Liver (tissue), 9 donors: ENCODE results near the gene ADAMTS6. TPM values are rescaled to one million over a fixed set of nuclear protein-coding genes. Genes with fewer than 3 reads are reported as not detected.

Experiments
- DNase-seq: peaks from one replicate; pipeline ENCODE4 v3.0.0-alpha.2; 2017; ENCODE audit warnings: low spot score
- H3K27ac ChIP-seq, 2 donors: one replicate each; pipeline ENCODE4 v1.7.0; 2013; ENCODE audit warnings: inconsistent platforms in 2 of 2, low read length in 2 of 2, control low read depth in 1 of 2, low read depth in 1 of 2, mild to moderate bottlenecking in 1 of 2
- H3K27me3 ChIP-seq, 4 donors: one replicate each; pipeline versions ENCODE4 v1.6.1 to v1.7.0; 2013; ENCODE audit warnings: low read length in 3 of 4, inconsistent platforms in 1 of 4, mild to moderate bottlenecking in 1 of 4, moderate library complexity in 1 of 4; ENCODE audit not compliant: control insufficient read depth in 4 of 4, insufficient read depth in 4 of 4
- H3K36me3 ChIP-seq, 4 donors: one replicate each; pipeline versions ENCODE4 v1.6.1 to v1.7.0; 2013; ENCODE audit warnings: low read length in 3 of 4, mild to moderate bottlenecking in 3 of 4, low read depth in 1 of 4, moderate library complexity in 1 of 4; ENCODE audit not compliant: control insufficient read depth in 4 of 4, insufficient read depth in 3 of 4
- H3K4me1 ChIP-seq, 4 donors: one replicate each; pipeline versions ENCODE4 v1.6.1 to v1.7.0; 2013; ENCODE audit warnings: low read length in 3 of 4, mild to moderate bottlenecking in 3 of 4, moderate library complexity in 1 of 4; ENCODE audit not compliant: control insufficient read depth in 4 of 4, insufficient read depth in 4 of 4
- H3K4me3 ChIP-seq, 3 donors: one replicate each; pipeline versions ENCODE4 v1.6.1 to v1.7.0; 2013; ENCODE audit warnings: low read length in 3 of 3, control low read depth in 1 of 3, low read depth in 1 of 3, mild to moderate bottlenecking in 1 of 3
- H3K9ac ChIP-seq, 2 donors: one replicate each; pipeline ENCODE4 v1.7.0; 2013; ENCODE audit warnings: low read length in 2 of 2, mild to moderate bottlenecking in 2 of 2, moderate library complexity in 2 of 2, control low read depth in 1 of 2, low read depth in 1 of 2
- H3K9me3 ChIP-seq, 4 donors: one replicate each; pipeline versions ENCODE4 v1.6.1 to v1.7.0; 2013; ENCODE audit warnings: low read length in 3 of 4; ENCODE audit not compliant: control insufficient read depth in 4 of 4
- CTCF ChIP-seq: fragments of 150-350 bp; IDR thresholded peaks from 2 replicates; pipeline ENCODE4 v1.5.1; 2017; ENCODE audit warnings: improper control_type of control experiment, low read depth, low read length; ENCODE audit not compliant: missing input control
- EGR1 ChIP-seq, 2 donors: IDR thresholded peaks; 2 replicates each; pipeline ENCODE4 v1.6.1; 2016 to 2018; ENCODE audit warnings: antibody characterized with exemption in 2 of 2, low read depth in 2 of 2
- FOXA1 ChIP-seq: IDR thresholded peaks from 2 replicates; pipeline ENCODE4 v1.6.1; 2016; ENCODE audit warnings: antibody characterized with exemption
- FOXA2 ChIP-seq: IDR thresholded peaks from 2 replicates; pipeline ENCODE4 v1.6.1; 2016; ENCODE audit warnings: antibody characterized with exemption
- GABPA ChIP-seq, 2 donors: IDR thresholded peaks in 1 of 2; conservative IDR thresholded peaks in 1 of 2; 2 replicates each; pipeline ENCODE4 v1.6.1; 2016; ENCODE audit warnings: antibody characterized with exemption in 2 of 2, mild to moderate bottlenecking in 1 of 2, moderate library complexity in 1 of 2
- HNF4A ChIP-seq, 2 donors: conservative IDR thresholded peaks; 2 replicates each; pipeline ENCODE4 v1.6.1; 2016; ENCODE audit warnings: antibody characterized with exemption in 2 of 2, mild to moderate bottlenecking in 2 of 2
- HNF4G ChIP-seq: IDR thresholded peaks from 2 replicates; pipeline ENCODE4 v1.6.1; 2016; ENCODE audit warnings: antibody characterized with exemption
- JUND ChIP-seq, 2 donors: IDR thresholded peaks; 2 replicates each; pipeline ENCODE4 v1.6.1; 2016; ENCODE audit warnings: antibody characterized with exemption in 2 of 2
- NR2F2 ChIP-seq: IDR thresholded peaks from 2 replicates; pipeline ENCODE4 v1.6.1; 2016; ENCODE audit warnings: antibody characterized with exemption
- RAD21 ChIP-seq, 2 donors: IDR thresholded peaks; 2 replicates each; pipeline ENCODE4 v1.6.1; 2016; ENCODE audit warnings: antibody characterized with exemption in 2 of 2, mild to moderate bottlenecking in 2 of 2
- REST ChIP-seq: IDR thresholded peaks from 2 replicates; pipeline ENCODE4 v1.6.1; 2016; ENCODE audit warnings: antibody characterized with exemption, mild to moderate bottlenecking
- RXRA ChIP-seq, 2 donors: IDR thresholded peaks; 2 replicates each; pipeline ENCODE4 v1.6.1; 2017 to 2018; ENCODE audit warnings: antibody characterized with exemption in 2 of 2, mild to moderate bottlenecking in 1 of 2
- SP1 ChIP-seq: IDR thresholded peaks from 2 replicates; pipeline ENCODE4 v1.6.1; 2018; ENCODE audit warnings: antibody characterized with exemption, mild to moderate bottlenecking
- TAF1 ChIP-seq: conservative IDR thresholded peaks from 2 replicates; pipeline ENCODE4 v1.6.1; 2016; ENCODE audit warnings: antibody characterized with exemption, mild to moderate bottlenecking
- YY1 ChIP-seq: IDR thresholded peaks from 2 replicates; pipeline ENCODE4 v1.6.1; 2016; ENCODE audit warnings: antibody characterized with exemption, mild to moderate bottlenecking
- WGBS: extraction: QIAGEN DNeasy Blood & Tissue Kit; methylation state at CpG from one replicate; pipeline ENCODE4 v1.1.7; 2013; 5-methylcytosine and 5-hydroxymethylcytosine counted together
- polyA plus RNA-seq, 2 donors: library from polyadenylated mRNA; stranded (reverse) in 1 of 2; unstranded in 1 of 2; fragments of 200-250 nt in 1 of 2; fragments of >200 nt in 1 of 2; fragmentation: Nextera tagmentation in 1 of 2; extraction: Ambion mirVana in 1 of 2; gene quantifications; one replicate each; pipeline versions ENCODE4 v1.2.1 to v1.2.3, GENCODE V29; 2013 to 2015
- total RNA-seq, 2 donors: library from RNA; depleted of rRNA; stranded (reverse); fragments of >200 nt; gene quantifications; one replicate each; pipeline ENCODE4 v1.2.3, GENCODE V29; 2014
- TF ChIP-seq, protein P1 (sequence below): IDR thresholded peaks from 2 replicates; pipeline ENCODE4 v1.6.1; 2016; ENCODE audit warnings: antibody characterized with exemption
- TF ChIP-seq, protein P2 (sequence below): IDR thresholded peaks from 2 replicates; pipeline ENCODE4 v1.6.1; 2016; ENCODE audit warnings: antibody characterized with exemption
- TF ChIP-seq, protein P3 (sequence below): IDR thresholded peaks from 2 replicates; pipeline ENCODE4 v1.6.1; 2016; ENCODE audit warnings: antibody characterized with exemption
- donor health status: healthy.
- donor health status: healthy.
- donor health status: healthy.
- donor health status: healthy.
- donor health status: healthy.

The ADAMTS6 gene
- total and polyA plus RNA-seq, 4 donors: 0.06 to 2.0 (median 0.59) TPM

DNA sequence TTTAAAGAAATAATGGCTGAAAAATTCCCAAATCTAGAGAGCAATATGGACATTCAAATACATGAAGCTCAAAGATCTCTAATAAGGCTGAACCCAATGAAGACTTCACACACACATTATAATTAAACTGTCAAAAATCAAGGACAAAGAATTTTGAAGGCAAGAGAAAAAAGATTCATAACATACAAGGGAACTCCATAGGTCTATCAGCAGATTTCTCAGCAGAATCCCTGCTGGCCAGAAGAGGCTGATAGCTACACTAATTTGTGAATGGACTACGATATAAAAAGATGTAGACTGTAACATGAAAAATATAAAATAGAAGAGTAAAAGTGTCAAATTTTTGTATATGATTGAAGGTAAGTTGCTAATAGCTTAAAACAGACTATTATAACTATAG, 251.9 kb downstream of the ADAMTS6 start:
- Histone ChIP-seq H3K4me1 (no peaks in the 10 kb centered on the region), H3K27me3 (no peaks in the 10 kb centered on the region), H3K4me3 (no peak overlapping the region), H3K9me3 (peaks cover 0 to 13% (median 8%) of the 10 kb centered on the region in 4 donors), H3K27ac (no peak overlapping the region), H3K9ac (no peak overlapping the region), H3K36me3 (no peaks in the 10 kb centered on the region)
- DNase-seq: no peak
- TF ChIP-seq HNF4A (conservative IDR thresholded peaks at IDR 0.05) (no peak), SP1 (no peak), HNF4G (no peak), YY1 (no peak), RAD21 (IDR thresholded peaks at IDR 0.05) (no peak), TAF1 (no peak), CTCF (no peak), FOXA2 (no peak), RXRA (IDR thresholded peaks at IDR 0.05) (no peak), REST (no peak), NR2F2 (no peak), EGR1 (IDR thresholded peaks at IDR 0.05; ENCODE audit: low read depth in 2 of 2) (no peak), GABPA (IDR thresholded peaks at IDR 0.05 in 1 of 2, conservative IDR thresholded peaks at IDR 0.05 in 1 of 2) (no peak), JUND (IDR thresholded peaks at IDR 0.05) (no peak), FOXA1 (no peak)
- TF ChIP-seq, protein P1, sequence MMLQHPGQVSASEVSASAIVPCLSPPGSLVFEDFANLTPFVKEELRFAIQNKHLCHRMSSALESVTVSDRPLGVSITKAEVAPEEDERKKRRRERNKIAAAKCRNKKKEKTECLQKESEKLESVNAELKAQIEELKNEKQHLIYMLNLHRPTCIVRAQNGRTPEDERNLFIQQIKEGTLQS: no peak
- TF ChIP-seq, protein P2, sequence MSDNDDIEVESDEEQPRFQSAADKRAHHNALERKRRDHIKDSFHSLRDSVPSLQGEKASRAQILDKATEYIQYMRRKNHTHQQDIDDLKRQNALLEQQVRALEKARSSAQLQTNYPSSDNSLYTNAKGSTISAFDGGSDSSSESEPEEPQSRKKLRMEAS: no peak
- TF ChIP-seq, protein P3, sequence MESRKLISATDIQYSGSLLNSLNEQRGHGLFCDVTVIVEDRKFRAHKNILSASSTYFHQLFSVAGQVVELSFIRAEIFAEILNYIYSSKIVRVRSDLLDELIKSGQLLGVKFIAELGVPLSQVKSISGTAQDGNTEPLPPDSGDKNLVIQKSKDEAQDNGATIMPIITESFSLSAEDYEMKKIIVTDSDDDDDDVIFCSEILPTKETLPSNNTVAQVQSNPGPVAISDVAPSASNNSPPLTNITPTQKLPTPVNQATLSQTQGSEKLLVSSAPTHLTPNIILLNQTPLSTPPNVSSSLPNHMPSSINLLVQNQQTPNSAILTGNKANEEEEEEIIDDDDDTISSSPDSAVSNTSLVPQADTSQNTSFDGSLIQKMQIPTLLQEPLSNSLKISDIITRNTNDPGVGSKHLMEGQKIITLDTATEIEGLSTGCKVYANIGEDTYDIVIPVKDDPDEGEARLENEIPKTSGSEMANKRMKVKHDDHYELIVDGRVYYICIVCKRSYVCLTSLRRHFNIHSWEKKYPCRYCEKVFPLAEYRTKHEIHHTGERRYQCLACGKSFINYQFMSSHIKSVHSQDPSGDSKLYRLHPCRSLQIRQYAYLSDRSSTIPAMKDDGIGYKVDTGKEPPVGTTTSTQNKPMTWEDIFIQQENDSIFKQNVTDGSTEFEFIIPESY: no peak
- 99% methylated on average over 1 of the region's 1 CpG for WGBS
